Natural killer cell (primary cell): ENCODE data around the gene MEX3B. TPM values are rescaled to one million over a fixed set of nuclear protein-coding genes. Genes with fewer than 3 reads are reported as not detected.

Source experiments
- ATAC-seq, 3 donors: fragments of 150-1000 bp in 2 of 3; fragments of 200-7000 bp in 1 of 3; cut with Tn5 transposase; 1 replicate in 1 of 3; 2 replicates in 2 of 3; pipeline ENCODE4 v1.10.0; 2021; ENCODE audit warnings: mild to moderate bottlenecking in 2 of 3, moderate library complexity in 2 of 3
- DNase-seq, 2 donors: peaks; one replicate each; pipeline versions ENCODE4 v3.0.0 to v3.0.0-alpha.2; 2013 to 2021; ENCODE audit warnings: mixed read lengths in 1 of 2
- H3K27ac ChIP-seq: one replicate; pipeline ENCODE4 v1.5.1; 2013; ENCODE audit warnings: mild to moderate bottlenecking, low read length
- H3K27me3 ChIP-seq: one replicate; pipeline ENCODE4 v1.6.1; 2013; ENCODE audit warnings: low read length; ENCODE audit not compliant: control insufficient read depth, insufficient read depth
- H3K36me3 ChIP-seq: one replicate; pipeline ENCODE4 v1.6.1; 2013; ENCODE audit warnings: low read length; ENCODE audit not compliant: control insufficient read depth, insufficient read depth
- H3K4me1 ChIP-seq: one replicate; pipeline ENCODE4 v1.6.1; 2013; ENCODE audit warnings: low read length; ENCODE audit not compliant: control insufficient read depth, insufficient read depth
- H3K4me3 ChIP-seq: one replicate; pipeline ENCODE4 v1.5.1; 2013; ENCODE audit warnings: low read length
- H3K9me3 ChIP-seq: one replicate; pipeline ENCODE4 v1.6.1; 2013; ENCODE audit warnings: low read length; ENCODE audit not compliant: control insufficient read depth, insufficient read depth
- H3K27ac Mint-ChIP-seq, 2 donors: one replicate each; pipeline ENCODE4 v1.8.0; 2022; ENCODE audit warnings: mild to moderate bottlenecking in 2 of 2, mixed read lengths in 2 of 2, moderate library complexity in 1 of 2
- H3K27me3 Mint-ChIP-seq, 2 donors: one replicate each; pipeline ENCODE4 v1.8.0; 2022; ENCODE audit warnings: low read depth in 2 of 2, mixed read lengths in 2 of 2
- H3K36me3 Mint-ChIP-seq: one replicate; pipeline ENCODE4 v1.8.0; 2022; ENCODE audit warnings: mixed read lengths
- H3K4me1 Mint-ChIP-seq, 2 donors: one replicate each; pipeline ENCODE4 v1.8.0; 2022; ENCODE audit warnings: mixed read lengths in 2 of 2
- H3K4me3 Mint-ChIP-seq: one replicate; pipeline ENCODE4 v1.8.0; 2022; ENCODE audit warnings: mild to moderate bottlenecking, moderate library complexity, mixed read lengths
- H3K9me3 Mint-ChIP-seq, 2 donors: one replicate each; pipeline ENCODE4 v1.8.0; 2022; ENCODE audit warnings: mixed read lengths in 2 of 2
- CTCF ChIP-seq: fragments of 200-600 bp; IDR thresholded peaks from one replicate; pipeline ENCODE4 v1.8.0; 2022; ENCODE audit warnings: antibody characterized with exemption
- WGBS: methylation state at CpG from one replicate; pipeline ENCODE4 v1.1.7; 2013; ENCODE audit warnings: missing lambda C conversion rate; ENCODE audit not compliant: insufficient coverage; 5-methylcytosine and 5-hydroxymethylcytosine counted together
- intact Hi-C: fragments of 100-400 bp; cut with micrococcal nuclease; formaldehyde crosslinking; loops from one replicate; pipeline ENCODE4 v1.14.2; 2022
- total RNA-seq, 4 donors: library from RNA; stranded (reverse); fragments of 120-200 nt in 1 of 4; gene quantifications; one replicate each; pipeline versions ENCODE4 v1.2.3 to v1.2.4, GENCODE V29; 2013 to 2022

The MEX3B gene
- total RNA-seq, 3 donors from 2014 or later (not counting 1 experiment from before 2014, with no cell fraction given) = 1.4 to 2.4 (median 1.7) TPM

DNA sequence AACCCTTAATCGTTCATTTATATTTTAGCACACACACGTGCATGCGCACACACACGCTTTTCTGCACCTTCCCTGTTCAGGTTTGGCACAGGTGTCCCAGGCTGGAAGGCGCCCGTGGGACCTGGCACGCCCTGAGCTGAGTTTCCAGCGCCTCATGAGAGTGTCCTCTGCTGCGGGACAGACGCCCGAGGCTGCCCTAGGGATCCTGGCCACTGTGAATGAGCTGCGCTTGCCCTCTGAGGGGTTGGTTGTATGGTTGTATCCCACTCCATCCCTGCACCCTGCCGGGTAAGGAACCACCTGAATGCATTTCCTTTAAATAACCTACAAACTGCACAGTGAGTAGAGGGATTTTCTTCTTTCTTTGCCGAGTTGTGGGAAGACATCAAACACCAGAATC is 12.2 kb upstream of the MEX3B start:
- Mint-ChIP-seq H3K9me3 (no peaks in the 10 kb centered on the region), H3K27me3 (peaks cover 37 to 74% of the 10 kb centered on the region in 2 donors), H3K4me3 (no peak overlapping the region), H3K36me3 (no peaks in the 10 kb centered on the region), H3K27ac (no peak overlapping the region), H3K4me1 (no peaks in the 10 kb centered on the region)
- ATAC-seq = no peak
- Histone ChIP-seq H3K27me3 (peaks cover 4% of the 10 kb centered on the region), H3K4me3 (no peak overlapping the region), H3K27ac (no peak overlapping the region), H3K9me3 (no peaks in the 10 kb centered on the region), H3K36me3 (no peaks in the 10 kb centered on the region), H3K4me1 (no peaks in the 10 kb centered on the region)
- TF ChIP-seq CTCF = no peak
- intact Hi-C loops = no loop called here
- no peak for DNase-seq
- WGBS = 19% methylated on average over 11 of the region's 14 CpGs

DNA sequence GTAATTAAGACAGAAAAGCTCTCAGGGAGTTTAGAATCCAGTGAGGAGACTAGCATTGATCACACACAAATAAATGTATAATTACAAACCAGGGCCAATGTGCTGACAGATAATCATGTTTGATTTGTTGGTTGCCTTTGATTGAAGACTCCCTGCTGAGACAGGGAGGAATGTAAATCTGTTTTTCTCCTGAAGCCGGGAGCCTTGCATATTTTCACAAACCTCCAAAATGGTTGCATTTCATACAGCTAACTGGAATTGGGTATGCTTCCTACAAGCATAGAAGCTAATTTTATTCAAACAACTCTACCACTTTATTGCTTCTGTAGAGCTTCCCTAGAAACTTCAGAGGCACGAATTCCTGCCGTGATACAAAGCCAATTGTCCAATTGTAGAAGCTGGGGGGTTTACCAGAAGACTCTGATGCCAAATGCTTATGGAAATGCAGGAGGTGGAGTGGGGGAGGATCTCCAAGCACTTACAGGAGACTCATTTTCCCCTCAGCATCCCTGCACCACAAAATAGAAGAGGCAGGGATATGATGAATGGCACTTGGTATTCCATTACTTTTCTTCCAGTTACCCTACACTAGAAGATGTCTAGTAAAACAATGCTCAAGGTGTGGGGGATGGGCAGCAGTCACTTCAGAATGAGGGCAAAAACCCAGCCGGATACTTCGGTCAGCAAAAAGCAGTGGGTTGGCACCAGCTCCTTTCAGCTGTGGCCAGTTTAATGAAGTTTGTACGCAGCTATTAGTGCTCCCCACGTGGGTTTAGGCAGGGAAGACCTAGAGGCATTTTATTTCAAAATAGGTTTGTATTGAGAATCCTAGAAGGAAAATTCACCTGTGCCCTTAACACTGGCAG is 11.4 kb upstream of the MEX3B start:
- no peaks in the 10 kb centered on the region for H3K36me3 ChIP-seq
- no peak overlapping the region for H3K27ac ChIP-seq
- Mint-ChIP-seq H3K27ac (no peak overlapping the region), H3K36me3 (no peaks in the 10 kb centered on the region), H3K27me3 (peaks cover 31 to 66% of the 10 kb centered on the region in 2 donors), H3K4me3 (no peak overlapping the region), H3K4me1 (no peaks in the 10 kb centered on the region), H3K9me3 (no peaks in the 10 kb centered on the region)
- intact Hi-C loops = no loop called here
- no peaks in the 10 kb centered on the region for H3K9me3 ChIP-seq
- 66% methylated on average over 7 of the region's 7 CpGs for WGBS
- no peak for TF ChIP-seq CTCF
- peaks cover 4% of the 10 kb centered on the region for H3K27me3 ChIP-seq
- no peak overlapping the region for H3K4me3 ChIP-seq
- no peaks in the 10 kb centered on the region for H3K4me1 ChIP-seq
- no peak for DNase-seq
- no peak for ATAC-seq

DNA sequence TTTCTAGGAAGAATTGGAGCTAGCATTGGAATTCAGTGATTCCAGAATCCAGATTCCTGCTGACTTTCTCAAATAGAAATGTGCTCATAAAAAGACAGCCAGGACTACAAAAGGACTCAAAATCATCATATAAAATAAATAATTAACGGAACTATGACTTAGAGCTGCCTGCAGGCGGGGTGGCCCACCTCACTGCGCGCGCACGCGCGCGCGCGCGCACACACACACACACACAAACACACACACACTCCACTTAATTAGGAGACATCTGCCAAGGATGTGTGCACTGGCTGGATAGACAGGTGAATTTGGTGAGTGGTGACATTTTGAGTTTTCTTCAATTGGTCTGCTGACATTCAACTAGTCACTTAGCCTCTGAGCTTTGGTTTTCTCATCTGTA is 6.9 kb upstream of the MEX3B start:
- peaks cover 2% of the 10 kb centered on the region in 2 donors for H3K4me1 Mint-ChIP-seq
- Histone ChIP-seq H3K27me3 (no peaks in the 10 kb centered on the region), H3K27ac (no peak overlapping the region), H3K9me3 (no peaks in the 10 kb centered on the region), H3K4me1 (peaks cover under 1% of the 10 kb centered on the region), H3K4me3 (no peak overlapping the region), H3K36me3 (no peaks in the 10 kb centered on the region)
- intact Hi-C loops = no loop called here
- no peak overlapping the region for H3K27ac Mint-ChIP-seq
- H3K36me3 Mint-ChIP-seq = no peaks in the 10 kb centered on the region
- H3K9me3 Mint-ChIP-seq = no peaks in the 10 kb centered on the region
- no peak overlapping the region for H3K4me3 Mint-ChIP-seq
- no peak for TF ChIP-seq CTCF
- ATAC-seq (no peak), DNase-seq (no peak)
- 57% methylated on average over 2 of the region's 12 CpGs for WGBS
- peaks cover 18 to 38% of the 10 kb centered on the region in 2 donors for H3K27me3 Mint-ChIP-seq

- no peaks in the 10 kb centered on the region for H3K36me3 ChIP-seq
- Mint-ChIP-seq H3K27ac (no peak overlapping the region), H3K27me3 (peaks cover 19 to 30% of the 10 kb centered on the region in 2 donors), H3K4me1 (peaks cover 7 to 8% of the 10 kb centered on the region in 2 donors), H3K4me3 (no peak overlapping the region), H3K9me3 (no peaks in the 10 kb centered on the region), H3K36me3 (no peaks in the 10 kb centered on the region)
- intact Hi-C loops = no loop called here
- H3K27me3 ChIP-seq = no peaks in the 10 kb centered on the region
- no peak for TF ChIP-seq CTCF
- H3K4me1 ChIP-seq = peaks cover 6% of the 10 kb centered on the region
- H3K9me3 ChIP-seq = no peaks in the 10 kb centered on the region
- no peak overlapping the region for H3K4me3 ChIP-seq
- DNase-seq (no peak), ATAC-seq (no peak)
- WGBS = 85% methylated on average over 6 of the region's 6 CpGs
- no peak overlapping the region for H3K27ac ChIP-seq
These were observed 5.8 kb upstream of the MEX3B start for GRCh38 chr15:82051664-82052063.
